ENCODE measurements around the gene DLG2.
"Not testable (repeated sequence)": the region's sequence is repeated elsewhere in the genome, so short reads cannot be mapped to it uniquely, and the experiment has no call there.

DNA sequence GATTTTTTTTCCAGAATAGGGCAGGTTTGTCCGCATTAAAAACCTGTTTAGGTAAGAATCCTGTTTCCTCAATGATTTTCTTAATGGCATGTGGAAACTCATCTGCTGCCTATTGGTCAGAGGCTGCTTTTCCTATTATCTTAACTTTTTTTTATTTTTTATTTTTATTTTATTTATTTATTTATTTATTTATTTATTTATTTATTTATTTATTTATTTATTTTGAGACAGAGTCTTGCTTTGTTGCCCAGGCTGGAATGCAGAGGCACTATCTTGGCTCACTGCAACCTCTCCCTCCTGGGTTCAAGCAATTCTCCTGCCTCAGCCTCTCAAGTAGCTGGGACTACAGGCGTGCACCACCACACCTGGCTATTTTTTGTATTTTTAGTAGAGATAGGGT lies 389.1 kb downstream of the DLG2 start:
- TF ChIP-seq, protein P1, sequence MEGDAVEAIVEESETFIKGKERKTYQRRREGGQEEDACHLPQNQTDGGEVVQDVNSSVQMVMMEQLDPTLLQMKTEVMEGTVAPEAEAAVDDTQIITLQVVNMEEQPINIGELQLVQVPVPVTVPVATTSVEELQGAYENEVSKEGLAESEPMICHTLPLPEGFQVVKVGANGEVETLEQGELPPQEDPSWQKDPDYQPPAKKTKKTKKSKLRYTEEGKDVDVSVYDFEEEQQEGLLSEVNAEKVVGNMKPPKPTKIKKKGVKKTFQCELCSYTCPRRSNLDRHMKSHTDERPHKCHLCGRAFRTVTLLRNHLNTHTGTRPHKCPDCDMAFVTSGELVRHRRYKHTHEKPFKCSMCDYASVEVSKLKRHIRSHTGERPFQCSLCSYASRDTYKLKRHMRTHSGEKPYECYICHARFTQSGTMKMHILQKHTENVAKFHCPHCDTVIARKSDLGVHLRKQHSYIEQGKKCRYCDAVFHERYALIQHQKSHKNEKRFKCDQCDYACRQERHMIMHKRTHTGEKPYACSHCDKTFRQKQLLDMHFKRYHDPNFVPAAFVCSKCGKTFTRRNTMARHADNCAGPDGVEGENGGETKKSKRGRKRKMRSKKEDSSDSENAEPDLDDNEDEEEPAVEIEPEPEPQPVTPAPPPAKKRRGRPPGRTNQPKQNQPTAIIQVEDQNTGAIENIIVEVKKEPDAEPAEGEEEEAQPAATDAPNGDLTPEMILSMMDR (conservative IDR thresholded peaks at IDR 0.05; ENCODE audit: low read length): not testable (repeated sequence)
- TF ChIP-seq EZH2phosphoT487 (IDR thresholded peaks at IDR 0.05; ENCODE audit: borderline replicate concordance, low read depth, low read length): not testable (repeated sequence)
